DND-41 (cell line): ENCODE results near the gene SMIM23.

Source experiments
- ATAC-seq: fragments of 200-7000 bp; cut with Tn5 transposase; 3 replicates; pipeline ENCODE4 v1.9.1; 2021; ENCODE audit warnings: low read depth; ENCODE audit not compliant: insufficient read depth
- DNase-seq: peaks from one replicate; pipeline ENCODE4 v3.0.0-alpha.2; 2020
- H2AFZ ChIP-seq: 2 replicates; pipeline ENCODE4 v1.6.0; 2012; ENCODE audit warnings: low read depth, low read length
- H3K27ac ChIP-seq: 2 replicates; pipeline ENCODE4 v1.5.1; 2012; ENCODE audit warnings: low read length, inconsistent platforms
- H3K27me3 ChIP-seq: fragments of 200-600 bp; sonication (generic); 2 replicates; pipeline ENCODE4 v1.6.0; 2012; ENCODE audit warnings: low read length, mild to moderate bottlenecking, inconsistent platforms; ENCODE audit not compliant: insufficient read depth, poor library complexity
- H3K36me3 ChIP-seq: 2 replicates; pipeline ENCODE4 v1.5.1; 2012; ENCODE audit warnings: low read length, inconsistent platforms; ENCODE audit not compliant: insufficient read depth
- H3K4me1 ChIP-seq: 2 replicates; pipeline ENCODE4 v1.5.1; 2012; ENCODE audit warnings: mild to moderate bottlenecking, low read length; ENCODE audit not compliant: insufficient read depth
- H3K4me2 ChIP-seq: 2 replicates; pipeline ENCODE4 v1.6.0; 2012; ENCODE audit warnings: mild to moderate bottlenecking, moderate library complexity, low read length, inconsistent platforms; ENCODE audit not compliant: insufficient read depth
- H3K4me3 ChIP-seq, 2 experiments: fragments of 200-600 bp in 1 of 2; shearing (Covaris generic) in 1 of 2; 2 replicates each; pipeline ENCODE4 v1.5.1; 2012 to 2016; ENCODE audit warnings: inconsistent platforms in 2 of 2, low read length in 2 of 2, mild to moderate bottlenecking in 2 of 2, low read depth in 1 of 2, moderate library complexity in 1 of 2
- H3K79me2 ChIP-seq: 2 replicates; pipeline ENCODE4 v1.6.0; 2012; ENCODE audit warnings: low read length, inconsistent platforms; ENCODE audit not compliant: insufficient read depth
- H3K9ac ChIP-seq: 2 replicates; pipeline ENCODE4 v1.6.0; 2012; ENCODE audit warnings: low read depth, mild to moderate bottlenecking, inconsistent platforms, low read length, moderate library complexity
- H3K9me3 ChIP-seq: 2 replicates; pipeline ENCODE4 v1.5.1; 2012; ENCODE audit warnings: low read length, moderate library complexity, mild to moderate bottlenecking, inconsistent platforms; ENCODE audit not compliant: insufficient read depth, severe bottlenecking
- H4K20me1 ChIP-seq: 2 replicates; pipeline ENCODE4 v1.6.0; 2012; ENCODE audit warnings: low read length; ENCODE audit not compliant: insufficient read depth
- CTCF ChIP-seq: IDR thresholded peaks from 2 replicates; pipeline ENCODE4 v1.5.1; 2012; ENCODE audit warnings: borderline replicate concordance, low read length, moderate library complexity, mild to moderate bottlenecking; ENCODE audit not compliant: poor library complexity, severe bottlenecking; ENCODE audit errors: extremely low read depth
- EZH2 ChIP-seq: IDR thresholded peaks from 3 replicates; pipeline ENCODE4 v1.6.1; 2012; ENCODE audit warnings: borderline replicate concordance, low read depth, mild to moderate bottlenecking, moderate library complexity, low read length, inconsistent platforms; ENCODE audit not compliant: severe bottlenecking

Gene SMIM23

GRCh38 chr5:171810227-171810626 is 24.6 kb downstream of the SMIM23 start:
- no peaks in the 10 kb centered on the region for H3K36me3 ChIP-seq
- DNase-seq (no peak), ATAC-seq (no peak)
- no peak overlapping the region for H3K9ac ChIP-seq
- no peak overlapping the region for H3K4me2 ChIP-seq
- TF ChIP-seq CTCF = no peak
- no peak for TF ChIP-seq EZH2
- no peaks in the 10 kb centered on the region for H3K4me1 ChIP-seq
- H3K4me3 ChIP-seq = no peak overlapping the region
- H3K9me3 ChIP-seq = no peaks in the 10 kb centered on the region
- H3K27me3 ChIP-seq = peaks cover 24% of the 10 kb centered on the region
- no peak overlapping the region for H3K27ac ChIP-seq
- H3K79me2 ChIP-seq = no peaks in the 10 kb centered on the region
- no peak overlapping the region for H2AFZ ChIP-seq
- no peaks in the 10 kb centered on the region for H4K20me1 ChIP-seq

- TF ChIP-seq EZH2 (no peak), CTCF (no peak)
- no peak for ATAC-seq
- no peaks in the 10 kb centered on the region for H3K9me3 ChIP-seq
- no peaks in the 10 kb centered on the region for H3K79me2 ChIP-seq
- peaks cover 11% of the 10 kb centered on the region for H3K27me3 ChIP-seq
- no peaks in the 10 kb centered on the region for H3K4me1 ChIP-seq
- no peaks in the 10 kb centered on the region for H3K36me3 ChIP-seq
- no peak overlapping the region for H3K27ac ChIP-seq
- no peak overlapping the region for H3K4me2 ChIP-seq
- no peak overlapping the region for H3K9ac ChIP-seq
- no peak for DNase-seq
- no peak overlapping the region for H3K4me3 ChIP-seq
- no peaks in the 10 kb centered on the region for H4K20me1 ChIP-seq
- no peak overlapping the region for H2AFZ ChIP-seq
Measured at GRCh38 chr5:171813270-171813669, 27.7 kb downstream of the SMIM23 start.

- H3K4me1 ChIP-seq = no peaks in the 10 kb centered on the region
- no peaks in the 10 kb centered on the region for H4K20me1 ChIP-seq
- no peaks in the 10 kb centered on the region for H3K79me2 ChIP-seq
- no peak overlapping the region for H3K9ac ChIP-seq
- H3K27ac ChIP-seq = no peak overlapping the region
- no peak overlapping the region for H3K4me3 ChIP-seq
- H2AFZ ChIP-seq = no peak overlapping the region
- DNase-seq = no peak
- H3K27me3 ChIP-seq = peaks cover 11% of the 10 kb centered on the region
- no peak for TF ChIP-seq CTCF
- no peak for TF ChIP-seq EZH2
- H3K36me3 ChIP-seq = no peaks in the 10 kb centered on the region
- H3K4me2 ChIP-seq = no peak overlapping the region
- no peak for ATAC-seq
- H3K9me3 ChIP-seq = no peaks in the 10 kb centered on the region
Measured at GRCh38 chr5:171813813-171814490, 28.3 kb downstream of the SMIM23 start.
